ENCODE results near the gene MRPS9.

Gene MRPS9

GRCh38 chr2:105144152-105144940 lies 106.5 kb downstream of the MRPS9 start:
- Histone ChIP-seq H3K9me3 (ENCODE audit: control insufficient read depth in 1 of 2, low read length in 2 of 2) (no peaks in the 10 kb centered on the region), H3K9ac (ENCODE audit: low read depth in 1 of 2, low read length in 2 of 2) (no peak overlapping the region), H3K27ac (ENCODE audit: low read depth, low read length) (no peak overlapping the region), H3K36me3 (ENCODE audit: control insufficient read depth in 1 of 2, insufficient read depth in 2 of 2, low read length in 2 of 2) (no peaks in the 10 kb centered on the region), H3K27me3 (ENCODE audit: control insufficient read depth in 1 of 2, insufficient read depth in 2 of 2, low read length in 2 of 2) (peaks cover 36 to 39% of the 10 kb centered on the region in 2 donors), H3K4me1 (ENCODE audit: control insufficient read depth in 1 of 2, insufficient read depth in 2 of 2, low read length in 2 of 2) (no peaks in the 10 kb centered on the region), H3K4me3 (ENCODE audit: low read depth in 1 of 2, low read length in 2 of 2) (no peak overlapping the region)

- H3K9me3 ChIP-seq (ENCODE audit: control insufficient read depth in 1 of 2, low read length in 2 of 2) = no peaks in the 10 kb centered on the region
- H3K4me1 ChIP-seq (ENCODE audit: control insufficient read depth in 1 of 2, insufficient read depth in 2 of 2, low read length in 2 of 2) = no peaks in the 10 kb centered on the region
- H3K4me3 ChIP-seq (ENCODE audit: low read depth in 1 of 2, low read length in 2 of 2) = no peak overlapping the region
- no peak overlapping the region for H3K27ac ChIP-seq (ENCODE audit: low read depth, low read length)
- H3K36me3 ChIP-seq (ENCODE audit: control insufficient read depth in 1 of 2, insufficient read depth in 2 of 2, low read length in 2 of 2) = no peaks in the 10 kb centered on the region
- H3K9ac ChIP-seq (ENCODE audit: low read depth in 1 of 2, low read length in 2 of 2) = no peak overlapping the region
- peaks cover 32 to 39% of the 10 kb centered on the region in 2 donors for H3K27me3 ChIP-seq (ENCODE audit: control insufficient read depth in 1 of 2, insufficient read depth in 2 of 2, low read length in 2 of 2)
Measured at GRCh38 chr2:105144941-105145300, 107.1 kb downstream of the MRPS9 start.

GRCh38 chr2:105149272-105149671 lies 111.4 kb downstream of the MRPS9 start:
- Histone ChIP-seq H3K27ac (ENCODE audit: low read depth, low read length) (no peak overlapping the region), H3K4me1 (ENCODE audit: control insufficient read depth in 1 of 2, insufficient read depth in 2 of 2, low read length in 2 of 2) (no peaks in the 10 kb centered on the region), H3K36me3 (ENCODE audit: control insufficient read depth in 1 of 2, insufficient read depth in 2 of 2, low read length in 2 of 2) (no peaks in the 10 kb centered on the region), H3K27me3 (ENCODE audit: control insufficient read depth in 1 of 2, insufficient read depth in 2 of 2, low read length in 2 of 2) (peaks cover 18 to 25% of the 10 kb centered on the region in 2 donors), H3K4me3 (ENCODE audit: low read depth in 1 of 2, low read length in 2 of 2) (no peak overlapping the region), H3K9ac (ENCODE audit: low read depth in 1 of 2, low read length in 2 of 2) (no peak overlapping the region), H3K9me3 (ENCODE audit: control insufficient read depth in 1 of 2, low read length in 2 of 2) (no peaks in the 10 kb centered on the region)
